Ishikawa (cell line): ENCODE measurements around the gene CXXC5.

ENCODE experiments used
- CEBPB ChIP-seq: IDR thresholded peaks from 2 replicates; pipeline ENCODE4 v1.6.1; 2012
- CREB1 ChIP-seq: IDR thresholded peaks from 2 replicates; pipeline ENCODE4 v1.6.1; 2012; ENCODE audit warnings: low read depth
- EGR1 ChIP-seq: IDR thresholded peaks from 2 replicates; pipeline ENCODE4 v1.6.1; 2012
- EP300 ChIP-seq: IDR thresholded peaks from 2 replicates; pipeline ENCODE4 v1.6.1; 2012; ENCODE audit warnings: borderline replicate concordance
- FOXM1 ChIP-seq: IDR thresholded peaks from 2 replicates; pipeline ENCODE4 v1.6.1; 2012; ENCODE audit warnings: low read depth, borderline replicate concordance
- NFIC ChIP-seq: IDR thresholded peaks from 2 replicates; pipeline ENCODE4 v1.6.1; 2012
- RAD21 ChIP-seq: IDR thresholded peaks from 2 replicates; pipeline ENCODE4 v1.6.1; 2012; ENCODE audit warnings: low read depth
- TAF1 ChIP-seq: IDR thresholded peaks from 2 replicates; pipeline ENCODE4 v1.6.1; 2012; ENCODE audit warnings: low read depth, mild to moderate bottlenecking
- TCF12 ChIP-seq: IDR thresholded peaks from 2 replicates; pipeline ENCODE4 v1.6.1; 2012; ENCODE audit warnings: low read depth
- TEAD4 ChIP-seq: IDR thresholded peaks from 2 replicates; pipeline ENCODE4 v1.6.1; 2012
- YY1 ChIP-seq: IDR thresholded peaks from 2 replicates; pipeline ENCODE4 v1.6.1; 2012; ENCODE audit warnings: low read depth
- ZBTB7A ChIP-seq: IDR thresholded peaks from 2 replicates; pipeline ENCODE4 v1.6.1; 2012; ENCODE audit warnings: low read depth
- TF ChIP-seq, protein P1 (sequence below): IDR thresholded peaks from 2 replicates; pipeline ENCODE4 v1.6.1; 2012; ENCODE audit warnings: low read depth, mild to moderate bottlenecking
- TF ChIP-seq, protein P2 (sequence below): IDR thresholded peaks from 2 replicates; pipeline ENCODE4 v1.6.1; 2012
- TF ChIP-seq, protein P3 (sequence below): IDR thresholded peaks from 2 replicates; pipeline ENCODE4 v1.6.1; 2012

Gene CXXC5

DNA sequence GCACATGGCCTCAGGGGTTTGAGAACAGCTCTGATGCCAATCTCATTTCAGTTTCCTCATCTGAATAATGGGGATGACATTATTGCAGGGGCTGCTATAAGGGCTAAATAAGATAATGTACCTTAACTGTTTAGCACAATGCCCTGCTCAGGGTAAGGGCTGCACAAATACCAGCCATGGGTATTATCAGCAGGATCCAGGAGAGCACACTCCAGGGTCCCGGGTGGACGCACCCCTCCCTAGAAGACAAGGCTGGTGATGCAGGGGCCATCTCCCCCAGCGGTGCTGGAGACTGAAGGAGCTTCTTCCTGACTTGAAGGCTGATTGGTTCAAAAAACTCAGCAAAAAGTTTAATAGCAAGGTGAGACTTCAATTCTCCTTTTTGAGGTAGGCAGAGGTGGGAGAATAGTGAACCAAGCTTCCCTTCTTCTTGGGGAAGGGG, 2.7 kb upstream of the CXXC5 start:
- no peak for TF ChIP-seq CEBPB
- TF ChIP-seq, protein P1, sequence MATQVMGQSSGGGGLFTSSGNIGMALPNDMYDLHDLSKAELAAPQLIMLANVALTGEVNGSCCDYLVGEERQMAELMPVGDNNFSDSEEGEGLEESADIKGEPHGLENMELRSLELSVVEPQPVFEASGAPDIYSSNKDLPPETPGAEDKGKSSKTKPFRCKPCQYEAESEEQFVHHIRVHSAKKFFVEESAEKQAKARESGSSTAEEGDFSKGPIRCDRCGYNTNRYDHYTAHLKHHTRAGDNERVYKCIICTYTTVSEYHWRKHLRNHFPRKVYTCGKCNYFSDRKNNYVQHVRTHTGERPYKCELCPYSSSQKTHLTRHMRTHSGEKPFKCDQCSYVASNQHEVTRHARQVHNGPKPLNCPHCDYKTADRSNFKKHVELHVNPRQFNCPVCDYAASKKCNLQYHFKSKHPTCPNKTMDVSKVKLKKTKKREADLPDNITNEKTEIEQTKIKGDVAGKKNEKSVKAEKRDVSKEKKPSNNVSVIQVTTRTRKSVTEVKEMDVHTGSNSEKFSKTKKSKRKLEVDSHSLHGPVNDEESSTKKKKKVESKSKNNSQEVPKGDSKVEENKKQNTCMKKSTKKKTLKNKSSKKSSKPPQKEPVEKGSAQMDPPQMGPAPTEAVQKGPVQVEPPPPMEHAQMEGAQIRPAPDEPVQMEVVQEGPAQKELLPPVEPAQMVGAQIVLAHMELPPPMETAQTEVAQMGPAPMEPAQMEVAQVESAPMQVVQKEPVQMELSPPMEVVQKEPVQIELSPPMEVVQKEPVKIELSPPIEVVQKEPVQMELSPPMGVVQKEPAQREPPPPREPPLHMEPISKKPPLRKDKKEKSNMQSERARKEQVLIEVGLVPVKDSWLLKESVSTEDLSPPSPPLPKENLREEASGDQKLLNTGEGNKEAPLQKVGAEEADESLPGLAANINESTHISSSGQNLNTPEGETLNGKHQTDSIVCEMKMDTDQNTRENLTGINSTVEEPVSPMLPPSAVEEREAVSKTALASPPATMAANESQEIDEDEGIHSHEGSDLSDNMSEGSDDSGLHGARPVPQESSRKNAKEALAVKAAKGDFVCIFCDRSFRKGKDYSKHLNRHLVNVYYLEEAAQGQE = no peak
- TF ChIP-seq ZBTB7A = no peak

DNA sequence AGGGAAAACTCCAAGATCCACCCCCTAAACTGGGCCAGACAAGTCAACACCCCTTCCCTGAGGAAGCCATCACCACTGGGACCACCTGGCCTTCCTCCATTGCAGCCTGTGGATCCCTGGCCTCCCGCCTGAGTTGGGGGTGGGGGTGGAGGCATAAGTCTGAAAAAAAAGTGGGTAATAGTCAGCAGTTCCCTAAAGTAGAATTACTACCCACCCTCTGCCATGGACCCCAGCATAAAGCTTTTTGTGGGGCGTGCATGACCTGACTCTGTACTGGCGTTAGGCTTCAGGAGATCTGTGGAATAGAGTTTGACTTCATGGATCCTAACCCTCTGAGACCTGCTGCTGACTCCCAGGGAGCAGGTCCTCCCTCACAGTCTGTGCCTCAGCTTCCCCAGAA, 2.0 kb upstream of the CXXC5 start:
- TF ChIP-seq EGR1 = no peak
- TF ChIP-seq TEAD4 = no peak
- no peak for TF ChIP-seq RAD21
- TF ChIP-seq TAF1 = no peak
- no peak for TF ChIP-seq TCF12
- TF ChIP-seq, protein P2, sequence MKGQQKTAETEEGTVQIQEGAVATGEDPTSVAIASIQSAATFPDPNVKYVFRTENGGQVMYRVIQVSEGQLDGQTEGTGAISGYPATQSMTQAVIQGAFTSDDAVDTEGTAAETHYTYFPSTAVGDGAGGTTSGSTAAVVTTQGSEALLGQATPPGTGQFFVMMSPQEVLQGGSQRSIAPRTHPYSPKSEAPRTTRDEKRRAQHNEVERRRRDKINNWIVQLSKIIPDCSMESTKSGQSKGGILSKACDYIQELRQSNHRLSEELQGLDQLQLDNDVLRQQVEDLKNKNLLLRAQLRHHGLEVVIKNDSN = no peak
- TF ChIP-seq, protein P1 = no peak
- no peak for TF ChIP-seq NFIC
- no peak for TF ChIP-seq ZBTB7A
- TF ChIP-seq CEBPB = no peak
- TF ChIP-seq YY1 = no peak
- TF ChIP-seq, protein P3, sequence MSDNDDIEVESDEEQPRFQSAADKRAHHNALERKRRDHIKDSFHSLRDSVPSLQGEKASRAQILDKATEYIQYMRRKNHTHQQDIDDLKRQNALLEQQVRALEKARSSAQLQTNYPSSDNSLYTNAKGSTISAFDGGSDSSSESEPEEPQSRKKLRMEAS = no peak
- no peak for TF ChIP-seq EP300
- TF ChIP-seq CREB1 = no peak
- no peak for TF ChIP-seq FOXM1

DNA sequence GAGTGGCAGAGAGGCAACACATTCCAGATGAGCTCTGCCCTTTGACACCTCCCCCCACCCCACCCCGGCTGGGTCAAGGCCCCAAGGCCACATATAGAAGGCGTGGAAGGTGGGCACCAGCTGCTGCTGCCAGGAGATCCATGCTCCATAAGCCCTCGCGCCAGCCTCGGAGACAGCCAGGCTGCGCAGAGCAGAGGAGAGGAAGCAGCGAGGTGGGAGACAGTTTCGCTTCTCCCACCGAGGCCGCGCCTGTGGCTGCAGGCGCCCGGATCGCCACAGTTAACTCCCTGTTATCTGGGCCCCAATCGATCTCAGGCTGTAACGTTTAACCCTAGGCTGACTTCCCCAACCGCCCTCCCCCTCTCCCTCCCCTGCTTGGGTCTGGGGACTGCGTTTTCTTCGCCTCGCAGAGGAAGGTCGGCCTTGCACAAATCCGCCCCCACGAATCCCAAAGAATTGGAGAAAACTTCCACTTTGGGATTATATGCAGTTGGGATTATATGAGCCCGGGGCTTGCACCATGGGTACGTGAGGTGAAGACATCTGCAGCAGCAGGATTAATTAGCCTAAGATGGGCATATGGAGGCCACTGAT, 1.1 kb upstream of the CXXC5 start:
- TF ChIP-seq, protein P2 = no peak
- no peak for TF ChIP-seq CEBPB

DNA sequence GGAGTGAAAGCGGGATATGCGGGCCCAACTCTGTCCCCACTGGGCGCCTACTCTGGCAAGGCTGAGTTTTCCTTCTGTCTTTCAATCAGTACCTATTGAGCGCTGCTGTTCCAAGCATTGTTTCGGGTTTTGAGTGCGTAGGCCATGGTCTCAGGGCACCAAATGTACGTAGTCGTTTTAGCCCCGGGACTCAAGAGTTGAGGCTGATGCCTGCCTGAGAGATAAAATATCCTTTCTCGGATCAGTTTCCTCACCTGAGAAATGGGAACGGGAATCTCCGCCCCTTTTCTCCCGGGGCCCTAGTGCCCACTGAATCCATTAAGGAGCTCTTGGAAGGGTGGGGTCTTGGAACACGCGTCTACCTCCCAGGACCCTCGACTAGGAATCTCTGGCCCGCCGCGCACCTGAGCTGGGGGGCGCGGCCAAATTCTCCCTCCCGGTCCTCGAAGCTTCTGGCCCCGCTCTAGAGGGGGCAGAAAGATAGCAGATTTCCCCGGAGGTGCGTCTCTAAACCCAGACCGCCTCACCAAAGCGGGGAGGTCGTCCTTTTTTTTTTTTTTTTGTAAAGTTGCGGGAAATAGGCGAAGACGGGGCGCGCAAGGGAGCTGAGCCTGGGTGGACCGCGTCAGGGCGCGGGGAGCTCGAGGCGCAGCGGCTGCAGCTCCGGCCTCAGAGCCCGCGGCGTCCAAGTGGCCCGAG, 494 bp upstream of the CXXC5 start:
- TF ChIP-seq, protein P3 = no peak; the same call in 1 of the 2 replicates
- TF ChIP-seq CEBPB (no peak), TAF1 (no peak), ZBTB7A (peak; percentile 65), TEAD4 (no peak), EP300 (no peak), TCF12 (0 out of 2 replicates have a peak, but pooled peaks have one; percentile 7), RAD21 (no peak), NFIC (no peak), FOXM1 (0 out of 2 replicates have a peak, but pooled peaks have one; percentile 4)
- TF ChIP-seq, protein P1 = no peak
